ENCODE data around the gene PRKAA1.
"Not testable (repeated sequence)": the region's sequence is repeated elsewhere in the genome, so short reads cannot be mapped to it uniquely, and the experiment has no call there.

GRCh38 chr5:40722497-40722911, 75.7 kb downstream of the PRKAA1 start:
- not testable (repeated sequence) for TF ChIP-seq CTCF (CRISPR knock-in tag; IDR thresholded peaks at IDR 0.05); EED (CRISPR knock-in tag; IDR thresholded peaks at IDR 0.05); KDM6A (CRISPR knock-in tag; IDR thresholded peaks at IDR 0.05; ENCODE audit: low read depth); ZNF510 (CRISPR knock-in tag; IDR thresholded peaks at IDR 0.05; ENCODE audit: low read depth); POLR2A (IDR thresholded peaks at IDR 0.05; ENCODE audit: insufficient read depth in 1 of 2, low read depth in 2 of 2, low read length in 2 of 2); SP1 (IDR thresholded peaks at IDR 0.05); SP1 (CRISPR knock-in tag; IDR thresholded peaks at IDR 0.05); NFYB (CRISPR knock-in tag; IDR thresholded peaks at IDR 0.05); FOXK2 (IDR thresholded peaks at IDR 0.05); POLR2AphosphoS2 (IDR thresholded peaks at IDR 0.05; ENCODE audit: low read depth, low read length)

All from HepG2 (cell line).